ENCODE data around the gene YES1. TPM values are rescaled to one million over a fixed set of nuclear protein-coding genes. Genes with fewer than 3 reads are reported as not detected.

YES1 gene
- total and polyA plus RNA-seq, 2 of the 8 experiments (the other 6 are each of a cell fraction or from before 2014, with no cell fraction given) = 14.8 to 94.3 TPM

DNA sequence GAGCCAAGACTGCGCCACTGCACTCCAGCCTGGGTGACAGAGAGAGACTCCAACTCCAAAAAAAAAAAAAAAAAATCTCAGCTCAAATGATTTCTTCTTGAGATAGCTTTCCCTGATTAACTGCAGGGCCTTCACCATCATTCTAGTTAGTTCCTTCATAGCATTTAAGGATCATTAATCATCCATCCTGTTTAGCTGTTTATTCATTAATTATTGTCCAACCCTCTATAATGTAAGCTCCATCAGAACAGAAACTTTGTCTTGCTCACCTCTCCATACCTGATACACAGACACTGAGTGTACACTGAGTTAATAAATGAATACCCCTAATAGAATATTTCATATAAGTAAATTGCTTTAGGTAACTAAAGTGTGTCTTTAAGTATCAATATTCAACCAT is 57.4 kb downstream of the YES1 start (continued):
- TF ChIP-seq RAD21 (IDR thresholded peaks at IDR 0.05 in 1 of 2, conservative IDR thresholded peaks at IDR 0.05 in 1 of 2; ENCODE audit: low read depth in 2 of 2, low read length in 2 of 2) (no peak), FOSL1 (IDR thresholded peaks at IDR 0.05; ENCODE audit: insufficient read depth, low read depth, low read length) (no peak), EP300 (IDR thresholded peaks at IDR 0.05; ENCODE audit: borderline replicate concordance in 1 of 2, low read depth in 2 of 2, low read length in 2 of 2) (no peak)
